ENCODE data around the gene USP47.

DNA sequence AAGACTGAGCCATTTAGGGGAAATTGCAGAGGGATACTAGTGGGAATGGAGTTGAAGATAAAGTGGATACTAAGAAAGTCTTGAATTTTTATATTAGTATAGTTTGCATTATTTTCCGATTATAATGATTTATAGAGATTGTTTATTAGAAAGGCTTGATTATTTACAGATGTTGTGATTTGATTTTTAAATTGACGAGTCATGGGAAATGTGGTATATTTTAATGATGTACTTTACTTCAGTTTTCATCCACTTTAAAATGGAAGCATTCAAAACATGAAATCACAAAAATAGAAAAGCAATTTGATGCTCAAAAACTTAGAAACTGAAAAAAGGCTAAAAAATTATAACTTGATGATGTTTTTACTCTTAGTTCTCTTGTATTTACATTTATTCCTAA, 21.2 kb downstream of the USP47 start:
- TF ChIP-seq, protein P1, sequence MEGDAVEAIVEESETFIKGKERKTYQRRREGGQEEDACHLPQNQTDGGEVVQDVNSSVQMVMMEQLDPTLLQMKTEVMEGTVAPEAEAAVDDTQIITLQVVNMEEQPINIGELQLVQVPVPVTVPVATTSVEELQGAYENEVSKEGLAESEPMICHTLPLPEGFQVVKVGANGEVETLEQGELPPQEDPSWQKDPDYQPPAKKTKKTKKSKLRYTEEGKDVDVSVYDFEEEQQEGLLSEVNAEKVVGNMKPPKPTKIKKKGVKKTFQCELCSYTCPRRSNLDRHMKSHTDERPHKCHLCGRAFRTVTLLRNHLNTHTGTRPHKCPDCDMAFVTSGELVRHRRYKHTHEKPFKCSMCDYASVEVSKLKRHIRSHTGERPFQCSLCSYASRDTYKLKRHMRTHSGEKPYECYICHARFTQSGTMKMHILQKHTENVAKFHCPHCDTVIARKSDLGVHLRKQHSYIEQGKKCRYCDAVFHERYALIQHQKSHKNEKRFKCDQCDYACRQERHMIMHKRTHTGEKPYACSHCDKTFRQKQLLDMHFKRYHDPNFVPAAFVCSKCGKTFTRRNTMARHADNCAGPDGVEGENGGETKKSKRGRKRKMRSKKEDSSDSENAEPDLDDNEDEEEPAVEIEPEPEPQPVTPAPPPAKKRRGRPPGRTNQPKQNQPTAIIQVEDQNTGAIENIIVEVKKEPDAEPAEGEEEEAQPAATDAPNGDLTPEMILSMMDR (conservative IDR thresholded peaks at IDR 0.05): no peak
- TF ChIP-seq ZFX (IDR thresholded peaks at IDR 0.05): no peak
